NCI-H128 (cell line): ENCODE measurements around the gene ZNF383.
"Not testable (repeated sequence)": the region's sequence is repeated elsewhere in the genome, so short reads cannot be mapped to it uniquely, and the experiment has no call there.

Experiments used
- DNase-seq: peaks from one replicate; lab custom pipeline; 2025; ENCODE audit not compliant: unreplicated experiment; lab: John Stamatoyannopoulos, UW

ZNF383 gene

GRCh38 chr19:37292998-37293939, 75.3 kb downstream of the ZNF383 start:
- not testable (repeated sequence) for DNase-seq

- DNase-seq, result not testable (repeated sequence)
These were observed 76.2 kb downstream of the ZNF383 start for GRCh38 chr19:37294246-37294645.
